ENCODE measurements around the gene NR2C1.
A peak's percentile ranks its signal among the peaks of the same experiment; 100 is the strongest.
"Not testable (repeated sequence)": the region's sequence is repeated elsewhere in the genome, so short reads cannot be mapped to it uniquely, and the experiment has no call there.

NR2C1 gene
- total RNA-seq = 51.8 reads per million, percentile 69 among the genes with 10 or more reads in this experiment

GRCh38 chr12:95072900-95073697 is at the start of gene NR2C1:
NR2C1 (minus strand) TSS chr12:95073618; CDS start chr12:95067384, 6,234 bp downstream.
- DNase-seq = peak; percentile 90

GRCh38 chr12:95118788-95119179 is 45.4 kb upstream of the NR2C1 start:
- DNase-seq = no peak

- DNase-seq = no peak
Measured at GRCh38 chr12:95118138-95118787, 44.8 kb upstream of the NR2C1 start.

- DNase-seq = peak; percentile 64
Measured at GRCh38 chr12:95117178-95117599, 43.8 kb upstream of the NR2C1 start.

GRCh38 chr12:95116773-95117172 is 43.4 kb upstream of the NR2C1 start:
- DNase-seq = no peak

GRCh38 chr12:95116341-95116740 is 42.9 kb upstream of the NR2C1 start:
- DNase-seq = no peak

GRCh38 chr12:95115641-95116040 is 42.2 kb upstream of the NR2C1 start:
- DNase-seq = no peak

GRCh38 chr12:95114766-95115405 is 41.5 kb upstream of the NR2C1 start:
- no peak for DNase-seq

GRCh38 chr12:95107362-95107761 is 33.9 kb upstream of the NR2C1 start:
- no peak for DNase-seq

- DNase-seq = no peak
Measured at GRCh38 chr12:95105540-95105939, 32.1 kb upstream of the NR2C1 start.

GRCh38 chr12:95104919-95105452 is 31.6 kb upstream of the NR2C1 start:
- DNase-seq = no peak

GRCh38 chr12:95102916-95103671 is 29.7 kb upstream of the NR2C1 start:
- no peak for DNase-seq

GRCh38 chr12:95101957-95102356 is 28.5 kb upstream of the NR2C1 start:
- DNase-seq = not testable (repeated sequence)

GRCh38 chr12:95100264-95101190 is 27.1 kb upstream of the NR2C1 start:
- DNase-seq = no peak

GRCh38 chr12:95099270-95099790 is 25.9 kb upstream of the NR2C1 start:
- DNase-seq = no peak

GRCh38 chr12:95096852-95097251 is 23.4 kb upstream of the NR2C1 start:
- DNase-seq = no peak

GRCh38 chr12:95096378-95096777 is 23.0 kb upstream of the NR2C1 start:
- DNase-seq = no peak

GRCh38 chr12:95095866-95096265 is 22.4 kb upstream of the NR2C1 start:
- DNase-seq = not testable (repeated sequence)

GRCh38 chr12:95089462-95089861 is 16.0 kb upstream of the NR2C1 start:
- DNase-seq = no peak

GRCh38 chr12:95088379-95088778 is 15.0 kb upstream of the NR2C1 start:
- DNase-seq = no peak

GRCh38 chr12:95085612-95086011 is 12.2 kb upstream of the NR2C1 start:
- DNase-seq = no peak
